HepG2 (cell line): ENCODE results near the gene CSDE1. TPM values are rescaled to one million over a fixed set of nuclear protein-coding genes. Genes with fewer than 3 reads are reported as not detected.

Source experiments
- ATAC-seq: fragments of 200-7000 bp; cut with Tn5 transposase; 3 replicates; pipeline ENCODE4 v1.9.1; 2020; ENCODE audit warnings: mild to moderate bottlenecking, moderate library complexity
- BruUV-seq: library from RNA; stranded (reverse); fragments of 400-500 nt; replicated peaks from 2 replicates; lab custom pipeline; 2021; lab: Mats Ljungman, UMichigan
- CTCF ChIA-PET: fragments of 300-600 bp; formaldehyde crosslinking; extraction: SDS; loops from one replicate; lab custom pipeline; 2021; ENCODE audit warnings: low total read pairs, inconsistent platforms, low intra/inter-chr PET ratio; lab: Yijun Ruan, JAX
- POLR2A ChIA-PET: fragments of 350-600 bp; sonication (Branson Sonifier 250); formaldehyde crosslinking; loops from one replicate; lab custom pipeline; 2020; ENCODE audit warnings: antibody characterized with exemption, inconsistent platforms; lab: Yijun Ruan, JAX
- DNase-seq: peaks from one replicate; pipeline ENCODE4 v3.0.0-alpha.2; 2015; ENCODE audit warnings: low spot score
- FAIRE-seq: peaks from 3 replicates; lab custom pipeline; 2011; peaks lifted over from hg19 to GRCh38; lab: Jason Lieb, UNC
- H2AFZ ChIP-seq: one replicate; pipeline ENCODE4 v1.6.1; 2011; ENCODE audit warnings: low read length, inconsistent platforms
- H3K27ac ChIP-seq: fragments of 300-600 bp; 3 replicates; pipeline ENCODE4 v1.8.0; 2011; ENCODE audit warnings: mixed run types, mild to moderate bottlenecking, mixed read lengths, low read length, inconsistent platforms; ENCODE audit not compliant: insufficient read depth; ENCODE audit errors: extremely low read length
- H3K27me3 ChIP-seq, 2 experiments: fragments of 200-600 bp in 1 of 2; 2 replicates in 1 of 2; 3 replicates in 1 of 2; pipeline versions ENCODE4 v1.6.0 to v1.8.0; 2011; ENCODE audit warnings: low read length in 2 of 2, mild to moderate bottlenecking in 2 of 2, moderate library complexity in 2 of 2, inconsistent platforms in 1 of 2; ENCODE audit not compliant: insufficient read depth in 2 of 2, control insufficient read depth in 1 of 2
- H3K36me3 ChIP-seq, 2 experiments: fragments of 200-600 bp in 1 of 2; replicated peaks in 1 of 2; 2 replicates in 1 of 2; 3 replicates in 1 of 2; pipeline versions ENCODE4 v1.5.1 to v1.8.0; 2011; ENCODE audit warnings: low read length in 2 of 2, inconsistent platforms in 1 of 2; ENCODE audit not compliant: insufficient read depth in 2 of 2, control insufficient read depth in 1 of 2
- H3K4me1 ChIP-seq: 2 replicates; pipeline ENCODE4 v1.5.1; 2012; ENCODE audit warnings: low read length, inconsistent platforms; ENCODE audit not compliant: insufficient read depth
- H3K4me2 ChIP-seq: 2 replicates; pipeline ENCODE4 v1.6.0; 2011; ENCODE audit warnings: low read depth, low read length, inconsistent platforms
- H3K4me3 ChIP-seq, 3 experiments: fragments of 200-600 bp in 1 of 3; sonication (generic), shearing (Covaris generic) in 1 of 3; replicated peaks in 1 of 3; 2 replicates each; pipeline ENCODE4 v1.5.1; 2011 to 2016; ENCODE audit warnings: low read length in 3 of 3, inconsistent platforms in 2 of 3, low read depth in 2 of 3, mild to moderate bottlenecking in 2 of 3, control low read depth in 1 of 3, mixed read lengths in 1 of 3; ENCODE audit not compliant: insufficient read depth in 1 of 3
- H3K79me2 ChIP-seq: one replicate; pipeline ENCODE4 v1.6.1; 2011; ENCODE audit warnings: low read length, inconsistent platforms; ENCODE audit not compliant: insufficient read depth
- H3K9ac ChIP-seq: 2 replicates; pipeline ENCODE4 v1.6.0; 2011; ENCODE audit warnings: mild to moderate bottlenecking, low read depth, low read length, inconsistent platforms; ENCODE audit not compliant: insufficient read depth
- H3K9me3 ChIP-seq: 2 replicates; pipeline ENCODE4 v1.5.1; 2012; ENCODE audit warnings: mild to moderate bottlenecking, low read length
- H4K20me1 ChIP-seq: 2 replicates; pipeline ENCODE4 v1.6.0; 2011; ENCODE audit warnings: inconsistent platforms, mild to moderate bottlenecking, low read length, moderate library complexity; ENCODE audit not compliant: insufficient read depth
- ARID2 ChIP-seq: sonication (generic); formaldehyde crosslinking; IDR thresholded peaks from 2 replicates; pipeline ENCODE4 v1.8.1; 2022; ENCODE audit warnings: mild to moderate bottlenecking, missing genetic modification reagents, borderline replicate concordance
- CEBPB ChIP-seq: IDR thresholded peaks from 2 replicates; pipeline ENCODE4 v1.6.1; 2011; ENCODE audit warnings: low read depth, low read length, improper control_type of control experiment, borderline replicate concordance
- CHCHD3 ChIP-seq: sonication (generic); formaldehyde crosslinking; IDR thresholded peaks from 2 replicates; pipeline ENCODE4 v1.8.0; 2022; ENCODE audit warnings: mild to moderate bottlenecking, missing genetic modification reagents, moderate library complexity
- DRAP1 ChIP-seq: IDR thresholded peaks from 2 replicates; pipeline ENCODE4 v1.6.1; 2016; ENCODE audit warnings: missing genetic modification reagents, missing compliant biosample characterization
- DZIP1 ChIP-seq: sonication (generic); formaldehyde crosslinking; IDR thresholded peaks from 2 replicates; pipeline ENCODE4 v1.5.0; 2020; ENCODE audit warnings: mild to moderate bottlenecking, missing genetic modification reagents
- JUND ChIP-seq: sonication (generic); formaldehyde crosslinking; IDR thresholded peaks from 2 replicates; pipeline ENCODE4 v1.8.0; 2022; ENCODE audit warnings: mild to moderate bottlenecking, missing genetic modification reagents
- NFYC ChIP-seq: IDR thresholded peaks from 2 replicates; pipeline ENCODE4 v1.6.1; 2016; ENCODE audit warnings: missing genetic modification reagents, missing compliant biosample characterization
- NR2C2 ChIP-seq: sonication (generic); formaldehyde crosslinking; IDR thresholded peaks from 2 replicates; pipeline ENCODE4 v1.4.0; 2020; ENCODE audit warnings: missing genetic modification reagents, mild to moderate bottlenecking, moderate library complexity, borderline replicate concordance
- ONECUT2 ChIP-seq: sonication (generic); formaldehyde crosslinking; IDR thresholded peaks from 2 replicates; pipeline ENCODE4 v1.4.0; 2020; ENCODE audit warnings: missing genetic modification reagents
- POLR2A ChIP-seq, 2 experiments: IDR thresholded peaks; 2 replicates each; pipeline ENCODE4 v1.6.1; 2011; ENCODE audit warnings: low read depth in 2 of 2, low read length in 2 of 2, mild to moderate bottlenecking in 1 of 2, moderate library complexity in 1 of 2; ENCODE audit not compliant: insufficient read depth in 1 of 2
- RAD51 ChIP-seq: fragments of 450-650 bp; IDR thresholded peaks from 2 replicates; pipeline ENCODE4 v1.6.1; 2016; ENCODE audit warnings: borderline replicate concordance
- TRIM24 ChIP-seq: sonication (generic); formaldehyde crosslinking; IDR thresholded peaks from 2 replicates; pipeline ENCODE4 v1.8.0; 2022; ENCODE audit warnings: mild to moderate bottlenecking, missing genetic modification reagents
- ZKSCAN5 ChIP-seq: sonication (generic); formaldehyde crosslinking; IDR thresholded peaks from 2 replicates; pipeline ENCODE4 v1.5.1; 2020; ENCODE audit warnings: mild to moderate bottlenecking, missing genetic modification reagents
- ZNF18 ChIP-seq: sonication (generic); formaldehyde crosslinking; IDR thresholded peaks from 2 replicates; pipeline ENCODE4 v1.8.0; 2022; ENCODE audit warnings: mild to moderate bottlenecking, missing genetic modification reagents; ENCODE audit not compliant: insufficient replicate concordance
- ZNF580 ChIP-seq: IDR thresholded peaks from 2 replicates; pipeline ENCODE4 v1.6.1; 2016; ENCODE audit warnings: low read depth, borderline replicate concordance
- WGBS: methylation state at CpG from one replicate; pipeline ENCODE4 v1.1.6; 2017; ENCODE audit warnings: low lambda C conversion rate; 5-methylcytosine and 5-hydroxymethylcytosine counted together
- in situ Hi-C: cut with HindIII; loops from 2 replicates; pipeline ENCODE4 v1.10.0; 2017; ENCODE audit warnings: low pct_unique_long_range_greater_than_20kb; ENCODE audit not compliant: extremely low pct_ligation_motif_present
- intact Hi-C: fragments of 100-400 bp; cut with micrococcal nuclease; formaldehyde crosslinking; loops from one replicate; pipeline ENCODE4 v1.10.0; 2022; ENCODE audit not compliant: unreplicated experiment
- polyA plus RNA-seq, 8 experiments: library from polyadenylated mRNA; depleted of rRNA in 3 of 8; stranded (reverse) in 7 of 8; unstranded in 1 of 8; fragments of >200 nt; fragmentation: Illumina TruSeq in 4 of 8; extraction: Trizol in 4 of 8; gene quantifications; 2 replicates each; pipeline versions ENCODE4 v1.2.1 to v1.2.3, GENCODE V29; 2011 to 2016; ENCODE audit warnings: low read depth in 4 of 8, missing spikeins in 1 of 8, mixed read lengths in 1 of 8; ENCODE audit not compliant: insufficient read depth in 1 of 8
- total RNA-seq, 5 experiments: library from RNA; depleted of rRNA; stranded (reverse); fragments of >200 nt; fragmentation: Illumina TruSeq; extraction: Trizol; gene quantifications; 2 replicates each; pipeline ENCODE4 v1.2.3, GENCODE V29; 2016; ENCODE audit warnings: low read depth in 1 of 5

The CSDE1 gene
- total and polyA plus RNA-seq, 2 of the 13 experiments (the other 11 are each of a cell fraction or from before 2014, with no cell fraction given): 150 to 313 TPM

DNA sequence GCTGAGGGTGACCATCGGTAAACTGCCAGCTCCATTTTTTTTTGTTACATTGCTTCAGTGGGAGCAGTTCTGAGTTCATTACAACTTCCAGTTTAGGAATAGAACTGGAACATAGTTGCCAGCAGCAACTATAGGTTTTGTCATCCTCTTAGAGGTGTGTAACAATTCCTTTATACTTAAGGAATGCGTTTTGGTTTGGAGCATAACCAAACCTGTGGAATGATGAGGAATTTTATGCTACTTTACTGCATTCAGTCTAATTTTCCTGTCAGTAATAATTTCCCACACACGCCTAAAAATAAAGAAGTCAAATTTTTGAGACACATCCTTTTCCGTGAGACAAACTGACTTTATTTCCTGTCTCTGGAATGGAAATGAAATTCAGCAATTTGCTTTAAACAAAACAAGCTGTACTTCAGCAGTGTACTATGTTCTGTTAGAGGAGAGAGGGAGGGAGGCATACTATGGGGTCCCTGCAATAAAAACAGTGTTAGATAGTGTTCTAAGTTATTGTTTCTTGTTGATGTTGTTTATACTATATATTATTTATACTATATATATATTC is 57.7 kb downstream of the CSDE1 start:
- H4K20me1 ChIP-seq: no peaks in the 10 kb centered on the region
- in situ Hi-C loops: no loop called here
- H3K9ac ChIP-seq: no peak overlapping the region
- no peak overlapping the region for H2AFZ ChIP-seq
- H3K27ac ChIP-seq: no peak overlapping the region
- ChIA-PET POLR2A (no interaction called here), CTCF (no interaction called here)
- FAIRE-seq: no peak
- no peak for TF ChIP-seq NFYC (CRISPR knock-in tag)
- no peak for TF ChIP-seq ARID2
- TF ChIP-seq DZIP1 (CRISPR knock-in tag): no peak
- no peak for TF ChIP-seq NR2C2 (CRISPR knock-in tag)
- TF ChIP-seq CEBPB: no peak
- TF ChIP-seq POLR2A (IDR thresholded peaks at IDR 0.05; ENCODE audit: insufficient read depth in 1 of 2, low read depth in 2 of 2, low read length in 2 of 2): no peak
- H3K4me3 ChIP-seq: no peak overlapping the region
- ATAC-seq: no peak
- H3K36me3 ChIP-seq: no peaks in the 10 kb centered on the region
- no peak for DNase-seq
- no TSS peak for BruUV-seq
- H3K4me2 ChIP-seq: no peak overlapping the region
- H3K4me1 ChIP-seq: peaks cover 8% of the 10 kb centered on the region; the same call in 1 of the 2 replicates
- H3K79me2 ChIP-seq: no peaks in the 10 kb centered on the region
- WGBS: 48% methylated on average over 4 of the region's 4 CpGs
- H3K27me3 ChIP-seq: no peaks in the 10 kb centered on the region
- intact Hi-C loops: no loop called here
- no peaks in the 10 kb centered on the region for H3K9me3 ChIP-seq

DNA sequence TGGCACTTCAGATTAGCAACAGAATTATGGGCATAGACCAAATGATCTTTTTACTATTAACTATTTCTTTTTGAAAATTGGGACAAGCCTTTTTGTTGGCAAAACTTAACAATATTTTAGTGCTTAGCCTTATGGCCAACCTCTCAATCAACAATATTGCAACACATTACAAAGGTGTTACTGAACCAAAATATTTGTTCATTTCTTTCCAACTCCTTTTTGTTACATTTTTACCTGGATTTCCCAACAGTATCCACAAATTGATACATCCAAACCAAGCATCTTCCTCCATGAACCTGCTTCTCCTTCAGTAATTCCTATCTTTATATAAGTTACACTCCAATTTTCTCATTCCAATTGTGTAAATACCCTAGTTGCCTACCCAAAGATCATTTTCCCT is 61.0 kb downstream of the CSDE1 start:
- no TSS peak for BruUV-seq
- ATAC-seq (no peak), FAIRE-seq (no peak), DNase-seq (no peak)
- Histone ChIP-seq H2AFZ (no peak overlapping the region), H3K27ac (no peak overlapping the region), H3K9ac (no peak overlapping the region), H3K79me2 (no peaks in the 10 kb centered on the region), H3K4me1 (peaks cover 6% of the 10 kb centered on the region; the same call in 1 of the 2 replicates), H3K4me3 (no peak overlapping the region), H3K27me3 (no peaks in the 10 kb centered on the region), H3K9me3 (no peaks in the 10 kb centered on the region), H4K20me1 (no peaks in the 10 kb centered on the region), H3K4me2 (no peak overlapping the region), H3K36me3 (no peaks in the 10 kb centered on the region)
- ChIA-PET POLR2A (no interaction called here), CTCF (no interaction called here)
- in situ Hi-C loops (loop anchor here (25.0 kb wide), 1 partner anchor 335 kb away; no protein-coding TSS in a partner anchor), intact Hi-C loops (no loop called here)
- TF ChIP-seq JUND (CRISPR knock-in tag) (no peak), CHCHD3 (no peak), RAD51 (no peak), ONECUT2 (CRISPR knock-in tag) (no peak), ZNF18 (CRISPR knock-in tag) (no peak), ZKSCAN5 (CRISPR knock-in tag) (no peak), TRIM24 (no peak), DRAP1 (CRISPR knock-in tag) (no peak), ZNF580 (no peak)
